GM19324 (cell line): ENCODE measurements around the gene IER5.

Experiments
- ATAC-seq: cut with Tn5 transposase; IDR thresholded peaks from one replicate; pipeline ENCODE4 v1.9.1; 2021; ENCODE audit warnings: mild to moderate bottlenecking, moderate library complexity; ENCODE audit not compliant: unreplicated experiment, low FRiP score

IER5 gene

DNA sequence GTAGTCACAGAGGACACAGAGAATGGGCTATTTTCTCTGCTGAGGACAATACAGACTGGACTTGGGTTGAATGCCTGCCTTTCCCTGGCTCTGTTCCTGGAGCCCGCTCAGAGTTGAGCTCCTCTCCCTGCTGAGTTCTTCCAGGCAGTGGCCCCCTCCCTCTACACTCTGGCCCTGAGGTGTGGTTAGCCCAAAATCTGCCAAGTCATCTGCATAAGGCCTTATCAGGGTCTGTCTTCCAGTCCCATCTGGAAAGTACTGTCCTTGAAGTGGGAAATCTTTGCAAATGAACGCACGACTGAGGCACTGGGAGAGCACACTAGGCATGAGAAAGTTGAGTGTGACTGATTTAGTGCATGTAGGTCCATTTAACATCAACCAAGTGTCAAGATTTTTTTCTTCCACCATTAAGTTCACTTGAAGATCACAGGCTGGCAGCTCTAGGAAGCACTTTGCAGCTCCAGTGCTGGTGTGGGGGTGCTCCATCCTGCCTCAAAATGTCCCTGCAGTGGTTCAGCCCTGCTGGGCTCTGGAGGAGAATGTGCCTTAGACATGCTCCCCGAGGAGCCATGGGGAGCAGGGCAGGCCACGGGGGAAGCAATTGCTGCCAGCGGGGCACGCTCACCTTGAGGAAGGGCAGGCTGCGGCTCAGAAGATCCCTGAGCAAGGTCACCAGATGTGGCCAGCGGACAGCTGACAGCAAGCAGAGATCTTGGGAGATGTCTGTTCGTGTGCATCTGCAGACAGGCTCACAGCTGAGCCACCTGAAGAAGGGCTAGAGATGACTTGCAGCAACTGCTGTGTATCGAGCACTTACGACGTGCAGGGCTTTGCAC is 41.5 kb downstream of the IER5 start:
- no peak for ATAC-seq

DNA sequence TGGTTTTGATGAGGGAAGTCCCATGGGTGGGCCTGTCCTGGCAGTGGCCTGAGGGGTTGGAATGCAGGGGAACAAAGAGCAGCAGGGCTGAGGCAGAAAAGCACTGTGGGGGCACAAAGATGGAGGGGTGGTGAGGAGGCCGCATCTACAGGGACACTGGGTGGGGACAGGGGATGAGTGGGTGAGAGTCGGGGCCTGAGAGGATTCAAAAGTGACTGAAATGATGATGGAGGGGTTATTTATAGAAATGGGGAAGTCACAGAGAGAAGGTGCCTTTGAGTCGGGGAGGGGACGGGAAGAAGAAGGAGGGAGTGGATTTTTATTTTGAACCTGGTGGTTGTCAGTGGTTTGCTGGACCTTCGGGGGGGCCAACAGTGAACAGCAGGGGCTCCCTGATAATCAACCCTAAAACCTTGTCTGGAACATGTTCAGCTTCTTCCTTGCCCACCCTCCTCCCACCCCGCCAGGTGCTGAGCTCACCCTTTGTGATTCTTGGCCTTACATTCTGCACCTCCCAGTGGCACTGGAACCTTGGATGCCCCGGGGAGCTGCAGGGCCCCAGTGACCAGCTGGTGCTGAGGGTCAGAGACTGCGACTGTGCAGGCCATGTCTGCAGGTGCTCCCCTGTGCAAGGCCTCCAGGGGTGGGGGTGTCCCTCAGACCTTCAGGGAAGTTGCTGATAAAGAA is 42.9 kb downstream of the IER5 start:
- no peak for ATAC-seq

DNA sequence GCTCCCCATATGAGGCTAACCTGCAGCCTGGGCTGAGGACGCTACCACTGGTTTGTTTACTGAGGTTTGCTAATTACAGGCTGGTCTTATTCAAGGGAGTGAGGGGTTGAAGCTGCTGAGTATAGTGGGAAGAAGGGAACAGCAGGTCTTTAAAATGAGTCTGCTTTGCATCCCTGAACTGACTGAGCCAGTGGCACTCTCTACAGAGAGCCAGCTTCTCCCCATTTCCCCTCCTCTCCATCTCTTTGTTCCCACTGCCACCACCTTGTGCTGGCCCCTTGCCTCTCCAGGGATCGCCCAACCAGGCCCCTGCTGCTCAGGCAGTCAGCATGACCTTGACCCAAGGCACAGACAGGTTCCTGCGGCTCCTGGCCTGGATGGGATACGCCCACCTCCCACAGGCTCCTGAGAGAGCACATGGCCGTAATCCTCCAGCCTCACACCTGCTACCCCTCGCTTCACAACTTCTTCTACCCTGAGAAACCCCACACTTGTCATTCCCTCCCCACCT is 45.0 kb downstream of the IER5 start:
- ATAC-seq = no peak

DNA sequence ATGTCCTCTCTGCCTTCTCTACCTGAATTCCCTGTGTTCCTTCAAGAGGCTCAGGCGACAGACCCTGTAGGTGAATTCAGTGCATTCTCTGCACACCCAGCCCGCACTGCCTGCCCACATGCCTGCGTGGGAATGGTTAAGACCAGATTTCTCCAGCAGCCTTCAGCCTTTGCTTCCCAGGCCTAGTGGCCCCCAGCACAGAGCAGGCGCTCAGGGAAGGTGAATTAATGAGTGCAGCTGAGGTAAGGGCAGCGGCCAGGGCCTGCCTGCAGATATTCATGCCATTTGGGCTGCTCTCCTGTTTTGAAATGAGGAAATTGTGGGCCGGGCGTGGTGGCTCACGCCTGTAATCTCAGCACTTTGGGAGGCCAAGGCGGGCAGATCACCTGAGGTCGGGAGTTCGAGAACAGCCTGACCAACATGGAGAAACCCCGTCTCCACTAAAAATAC is 45.5 kb downstream of the IER5 start:
- ATAC-seq = no peak

DNA sequence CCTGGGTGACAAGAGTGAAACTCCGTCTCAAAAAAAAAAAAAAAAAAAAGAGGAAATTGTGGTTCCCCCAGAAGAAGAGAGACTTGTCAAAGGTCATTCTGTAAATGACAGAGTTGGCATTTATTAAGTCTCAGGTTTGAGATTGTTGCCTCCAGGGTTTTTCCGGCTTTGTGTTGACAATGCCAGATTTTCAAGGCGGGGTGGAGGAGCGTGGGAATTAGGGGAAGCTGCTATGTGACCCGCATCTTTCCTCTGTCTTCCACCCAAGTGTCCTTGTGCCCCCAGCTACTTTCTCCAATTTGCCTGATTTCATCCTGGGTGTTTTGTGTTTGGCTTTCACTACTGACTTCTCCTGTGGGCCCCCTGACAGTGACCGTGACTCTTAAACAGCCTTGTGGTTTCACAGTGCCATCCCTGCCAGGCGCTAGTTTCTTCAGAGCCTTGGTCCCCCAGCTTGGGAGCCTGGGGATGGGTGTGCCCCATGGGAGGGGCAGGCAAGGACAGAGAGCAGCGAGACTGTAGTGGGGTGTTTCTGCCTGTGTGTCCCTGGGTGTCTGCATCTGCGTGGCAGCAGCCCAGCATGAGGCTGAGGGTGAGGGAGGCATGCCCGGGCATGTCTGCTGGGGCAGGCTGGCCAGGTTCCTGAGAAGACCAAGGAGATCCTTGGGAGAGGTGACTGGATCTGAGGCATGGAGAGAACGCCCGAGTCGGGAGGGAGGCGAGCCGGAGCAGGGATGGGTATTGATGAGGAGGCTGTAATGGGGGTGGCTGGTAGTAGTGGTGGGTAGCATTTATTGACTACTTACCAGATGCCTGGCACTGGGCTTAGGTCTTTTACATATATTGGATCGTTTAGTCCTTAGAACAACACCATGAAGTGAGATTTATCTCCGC is 46.3 kb downstream of the IER5 start:
- peak; percentile 50 for ATAC-seq

DNA sequence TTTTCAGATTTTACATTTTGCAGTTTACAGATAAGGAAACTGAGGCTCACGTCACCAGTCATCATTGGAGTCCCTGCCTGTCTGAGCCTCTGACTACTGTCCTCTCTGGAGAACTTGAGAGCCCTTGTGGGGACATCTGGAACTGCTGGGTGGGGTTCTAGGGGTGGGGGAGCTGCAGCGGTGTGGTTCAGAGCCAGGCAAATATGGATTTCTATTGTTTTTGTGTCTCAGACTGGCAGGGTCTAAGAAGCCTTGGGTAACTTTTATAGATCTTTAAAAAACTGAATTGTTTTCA is 46.9 kb downstream of the IER5 start:
- no peak for ATAC-seq

DNA sequence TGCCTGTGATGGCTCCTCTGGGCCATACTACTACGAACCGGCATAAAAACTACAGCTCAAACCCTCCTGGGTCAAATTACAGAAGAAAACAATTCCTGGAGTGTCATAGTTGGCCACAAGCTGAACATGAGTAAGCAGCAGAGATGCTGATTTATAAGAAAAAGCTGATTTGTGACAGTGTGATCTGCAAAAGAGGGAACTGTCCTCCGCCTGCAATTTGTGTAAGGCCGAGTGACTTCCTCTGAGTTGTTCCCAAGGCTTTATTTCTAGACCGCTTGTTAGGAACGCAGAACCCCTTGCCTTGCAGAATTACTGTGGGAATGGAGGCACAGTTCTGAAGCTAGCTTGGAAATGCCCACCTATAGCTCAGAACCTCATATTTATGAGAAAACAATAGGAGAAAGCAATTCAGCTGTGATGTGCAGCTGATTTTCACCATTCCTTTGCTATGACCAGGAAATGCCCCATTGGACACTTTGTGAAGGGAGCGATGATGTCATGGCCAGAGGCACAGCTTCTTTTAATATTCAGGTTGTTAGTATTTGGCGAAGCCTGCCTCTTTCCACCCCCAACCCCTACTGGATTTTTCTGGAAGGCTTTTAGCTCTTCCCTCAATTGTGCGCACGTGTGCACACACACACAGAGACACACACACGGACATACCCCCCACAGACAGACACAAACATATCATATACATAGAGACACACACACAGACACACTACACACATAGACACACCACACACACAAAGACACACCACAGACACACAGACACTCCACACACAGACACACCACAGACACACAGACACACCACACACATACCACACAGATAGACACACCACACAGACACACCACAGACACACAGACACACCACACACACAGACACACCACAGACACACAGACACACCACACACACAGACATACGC is 47.6 kb downstream of the IER5 start:
- no peak for ATAC-seq

DNA sequence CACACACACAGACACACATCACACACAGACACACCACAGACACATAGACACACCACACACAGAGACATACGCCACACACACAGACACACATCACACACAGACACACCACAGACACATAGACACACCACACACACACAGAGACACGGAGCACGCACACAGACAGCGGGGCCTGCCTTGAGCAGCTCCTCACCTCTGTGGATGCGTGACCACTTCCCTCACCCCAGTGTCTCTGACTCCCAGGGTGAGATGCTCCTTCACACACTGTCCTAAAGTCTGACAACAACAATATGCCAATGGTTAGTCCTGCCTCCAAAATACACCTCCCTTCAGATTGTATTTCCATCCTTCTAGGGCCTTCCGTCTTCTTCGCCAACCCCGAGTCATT is 48.2 kb downstream of the IER5 start:
- ATAC-seq = no peak

DNA sequence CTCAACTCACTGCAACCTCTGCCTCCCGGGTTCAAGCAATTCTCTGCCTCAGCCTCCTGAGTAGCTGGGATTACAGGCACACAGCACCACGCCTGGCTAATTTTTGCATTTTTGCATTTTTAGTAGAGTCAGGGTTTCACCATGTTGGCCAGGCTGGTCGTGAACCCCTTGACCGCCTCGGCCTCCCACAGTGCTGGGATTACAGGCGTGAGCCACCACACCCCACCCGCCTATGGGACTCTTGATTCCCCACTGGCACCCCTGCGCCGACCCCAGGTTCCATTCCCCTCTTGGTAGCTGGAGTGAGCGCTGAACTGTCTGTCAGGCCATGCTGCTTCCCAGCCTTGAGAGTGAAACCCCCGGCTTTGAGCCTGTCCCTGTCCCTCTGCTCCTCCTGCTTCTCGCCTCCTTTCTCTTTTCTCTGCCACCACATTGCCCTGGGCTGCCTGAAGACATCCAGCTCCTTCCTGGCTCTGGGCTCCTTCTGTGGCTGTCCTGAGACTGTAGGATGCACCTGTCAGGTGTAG is 48.8 kb downstream of the IER5 start:
- ATAC-seq = no peak

DNA sequence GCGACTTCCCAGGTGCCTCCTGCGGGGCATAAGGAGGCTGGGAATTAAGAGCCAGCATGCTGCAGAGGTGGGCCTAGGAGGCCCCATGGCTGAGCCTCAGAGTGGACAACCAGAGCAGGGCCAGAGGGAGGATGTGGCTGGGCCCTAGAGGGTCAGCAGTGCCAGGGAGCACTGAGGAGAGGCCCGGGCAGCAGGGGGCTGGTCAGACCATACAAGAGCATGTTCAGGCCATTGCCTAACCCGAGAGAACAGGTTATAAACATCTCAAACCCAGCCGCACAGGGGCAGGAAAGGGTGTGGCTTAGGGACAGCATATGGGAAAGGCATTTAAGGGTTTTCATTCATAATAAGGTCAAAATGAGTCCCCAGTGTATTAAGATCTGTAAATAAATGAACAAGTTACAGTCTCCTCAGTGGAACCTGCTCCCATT is 51.1 kb downstream of the IER5 start:
- no peak for ATAC-seq

DNA sequence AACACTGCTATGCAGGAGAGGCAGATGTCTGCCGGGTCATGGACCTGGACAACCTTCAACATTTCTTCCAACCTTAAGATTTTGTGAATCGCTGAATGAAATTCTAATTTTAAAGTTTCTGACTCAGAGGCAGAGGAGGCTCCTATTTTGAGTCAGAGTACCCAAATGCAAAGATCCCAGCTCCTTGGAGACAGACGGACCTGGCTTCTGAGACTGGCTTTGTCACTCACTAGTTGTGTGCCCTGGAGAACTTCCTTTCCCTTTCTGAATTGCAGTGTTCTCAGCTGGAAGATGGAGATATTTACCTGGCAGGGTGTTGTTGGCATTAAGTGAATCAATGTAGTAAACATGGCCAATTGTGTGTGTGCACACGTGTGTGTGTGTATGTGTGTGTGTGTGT is 51.9 kb downstream of the IER5 start:
- no peak for ATAC-seq

DNA sequence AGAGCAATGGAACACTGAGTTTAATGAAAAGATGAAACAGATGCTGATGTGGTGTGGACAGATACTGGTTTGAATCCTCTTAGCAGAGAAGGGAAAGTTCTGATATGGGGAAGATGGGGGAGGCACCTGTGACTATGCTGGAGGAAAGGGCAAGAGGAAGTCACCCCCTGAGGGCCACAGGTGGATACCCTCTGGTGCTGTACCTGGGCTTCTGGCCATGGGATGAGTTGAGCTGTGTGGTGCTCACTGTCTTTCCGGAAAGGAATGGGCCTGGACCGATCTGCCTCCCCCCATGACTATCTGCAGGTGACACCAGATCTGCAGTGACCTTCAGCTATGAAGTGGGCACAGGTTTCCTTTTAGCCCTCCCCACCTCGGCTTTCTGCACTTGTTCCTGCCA is 52.4 kb downstream of the IER5 start:
- no peak for ATAC-seq

DNA sequence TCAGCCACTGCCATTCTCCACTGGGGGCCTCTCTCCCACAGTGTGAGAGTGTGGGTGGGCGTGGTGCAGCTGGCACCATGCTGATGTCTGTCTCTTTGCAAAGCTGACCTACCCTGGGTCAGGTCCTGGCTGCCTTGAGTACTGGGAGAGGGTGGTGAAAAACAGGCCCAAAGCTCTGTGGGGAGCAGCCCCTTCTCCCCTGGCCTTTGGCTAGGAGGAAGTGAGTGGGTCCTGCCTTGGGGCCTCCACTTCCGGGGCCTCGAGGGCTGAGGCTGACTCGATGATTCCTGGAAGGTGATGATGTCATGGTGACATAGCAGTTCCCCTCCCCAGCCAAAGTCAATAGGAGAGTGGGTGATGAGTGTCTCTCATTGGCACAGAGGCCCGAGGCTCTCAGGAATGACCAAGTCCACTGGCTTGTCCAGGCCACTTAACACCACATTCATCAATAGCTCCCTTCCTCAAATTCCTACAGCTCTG is 53.0 kb downstream of the IER5 start:
- no peak for ATAC-seq
